GM21737 (cell line): ENCODE results near the gene LRRC58.
A peak's percentile ranks its signal among the peaks of the same experiment; 100 is the strongest.
"Not testable (repeated sequence)": the region's sequence is repeated elsewhere in the genome, so short reads cannot be mapped to it uniquely, and the experiment has no call there.

Experiments used
- ATAC-seq: cut with Tn5 transposase; IDR thresholded peaks from one replicate; pipeline ENCODE4 v1.9.1; 2021; ENCODE audit warnings: mild to moderate bottlenecking, moderate library complexity; ENCODE audit not compliant: unreplicated experiment

LRRC58 gene

DNA sequence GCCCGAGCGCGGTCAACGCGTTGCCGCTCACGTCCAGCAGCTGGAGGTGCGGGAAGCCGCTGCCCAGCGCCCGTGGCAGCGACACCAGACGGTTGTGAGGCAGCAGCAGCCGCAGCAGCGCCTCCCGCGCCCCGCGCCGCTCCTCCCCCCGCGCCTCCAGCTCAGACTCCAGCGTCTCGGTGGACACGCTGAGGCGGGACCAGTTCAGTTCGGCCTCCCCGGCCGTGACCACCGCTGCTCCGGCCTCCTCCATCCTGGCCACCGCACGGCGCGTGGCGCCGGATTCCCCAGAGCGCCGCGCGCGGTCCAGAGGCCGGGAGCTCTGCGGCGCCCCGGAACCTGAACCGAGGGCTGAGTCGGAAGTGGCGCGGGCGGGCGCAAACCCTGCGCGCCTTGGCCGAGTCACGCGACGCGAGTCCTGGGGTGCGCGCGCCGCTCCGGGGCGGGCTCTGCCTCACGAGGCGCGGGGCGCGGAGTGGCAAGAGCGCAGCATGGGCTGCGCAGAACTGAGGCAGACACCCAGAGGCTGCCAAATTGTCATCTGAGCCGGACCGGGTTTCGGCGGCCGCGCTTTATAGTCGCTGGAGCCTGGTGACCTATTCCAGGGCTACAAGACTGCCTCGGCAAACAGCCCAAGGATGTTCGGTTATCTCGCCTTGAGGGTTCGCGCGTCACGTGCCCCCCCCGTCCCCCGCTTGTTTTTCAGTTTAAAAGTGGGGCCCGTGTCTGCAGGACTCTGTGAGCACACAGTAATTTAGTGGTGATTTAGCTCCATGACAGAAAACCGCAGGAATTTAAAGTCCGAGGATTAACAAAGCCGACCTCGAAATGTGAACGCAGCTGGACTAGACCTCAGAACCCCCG, at the start of gene LRRC58:
Gene LRRC58 (minus strand): TSS at position 364 of the 864 bp plus-strand sequence. CDS start 111 bp downstream, at position 253.
- ATAC-seq: peak; percentile 89

DNA sequence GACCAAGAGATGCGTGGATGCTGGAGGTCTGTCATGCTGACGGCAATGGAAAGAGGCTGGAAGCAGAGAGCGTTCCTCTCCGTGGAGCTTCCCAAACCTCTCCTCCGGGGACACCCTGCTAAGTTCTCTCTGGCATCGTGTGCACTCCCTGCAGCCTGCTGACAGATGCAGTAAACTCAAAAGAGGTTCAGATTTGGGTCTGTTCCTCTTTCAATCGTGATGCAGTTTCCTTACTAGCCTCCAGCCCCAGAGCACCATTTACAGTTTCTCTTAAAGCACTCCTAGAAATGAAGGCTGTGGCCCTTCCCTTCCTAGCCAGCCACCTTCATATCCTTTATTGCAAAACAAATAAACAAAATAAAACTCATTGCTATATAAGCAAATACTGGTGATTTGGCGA, 47.3 kb upstream of the LRRC58 start:
- ATAC-seq: no peak

DNA sequence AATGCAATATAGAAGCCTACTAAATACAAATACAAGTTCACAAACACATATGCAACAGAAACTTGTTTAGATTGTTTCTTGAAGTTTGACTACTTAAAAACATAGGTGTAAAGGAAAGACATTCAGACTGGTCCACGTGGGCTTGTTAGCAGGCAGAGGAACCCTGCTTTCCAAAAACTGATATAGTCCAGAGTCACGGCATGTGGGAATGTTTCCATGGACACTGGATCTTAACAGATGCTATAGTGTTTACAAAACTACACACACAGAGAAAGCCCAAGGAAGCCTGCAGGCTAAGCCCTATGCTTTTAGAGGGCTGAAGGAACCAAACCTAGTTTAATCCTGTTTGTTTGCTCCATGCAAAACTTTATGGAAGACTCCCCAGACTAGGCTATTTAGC, 45.2 kb upstream of the LRRC58 start:
- no peak for ATAC-seq

DNA sequence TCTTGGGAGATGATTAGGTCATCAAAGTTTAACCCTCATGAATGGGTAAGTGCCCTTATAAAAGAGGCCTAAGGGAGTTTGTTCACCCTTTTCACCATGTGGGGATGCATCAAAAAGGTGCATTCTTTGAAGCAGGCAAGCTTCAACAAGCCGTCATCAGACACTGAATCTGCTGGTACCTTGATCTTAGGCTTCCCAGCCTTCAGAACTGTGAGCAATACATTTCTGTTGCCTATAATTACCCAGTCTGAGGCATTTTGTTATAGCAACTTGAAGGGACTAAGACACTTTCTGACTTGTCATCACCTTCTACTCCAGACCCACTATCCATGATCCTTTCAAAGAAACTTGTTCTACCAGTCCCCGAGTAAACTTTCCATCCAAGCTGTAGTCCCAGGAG, 44.6 kb upstream of the LRRC58 start:
- ATAC-seq: no peak

DNA sequence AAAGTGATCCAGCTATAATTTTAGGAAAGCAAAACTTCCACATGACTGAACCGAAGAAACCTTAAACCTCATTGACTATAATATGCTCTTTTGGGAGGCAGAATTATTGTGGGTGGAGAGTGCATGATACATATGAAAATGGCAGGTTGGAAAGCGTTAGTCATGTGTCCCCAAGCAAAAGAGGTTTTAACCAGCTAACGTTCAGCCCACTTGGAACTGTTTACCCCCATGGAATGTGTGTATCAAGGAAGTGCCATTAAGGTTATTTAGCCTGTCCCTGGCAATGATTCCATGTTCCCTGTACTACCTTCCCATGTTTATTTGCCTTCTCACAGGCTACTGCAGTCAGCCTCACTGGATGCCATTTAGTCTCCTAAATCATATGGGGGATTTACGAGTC, 44.1 kb upstream of the LRRC58 start:
- ATAC-seq: no peak

DNA sequence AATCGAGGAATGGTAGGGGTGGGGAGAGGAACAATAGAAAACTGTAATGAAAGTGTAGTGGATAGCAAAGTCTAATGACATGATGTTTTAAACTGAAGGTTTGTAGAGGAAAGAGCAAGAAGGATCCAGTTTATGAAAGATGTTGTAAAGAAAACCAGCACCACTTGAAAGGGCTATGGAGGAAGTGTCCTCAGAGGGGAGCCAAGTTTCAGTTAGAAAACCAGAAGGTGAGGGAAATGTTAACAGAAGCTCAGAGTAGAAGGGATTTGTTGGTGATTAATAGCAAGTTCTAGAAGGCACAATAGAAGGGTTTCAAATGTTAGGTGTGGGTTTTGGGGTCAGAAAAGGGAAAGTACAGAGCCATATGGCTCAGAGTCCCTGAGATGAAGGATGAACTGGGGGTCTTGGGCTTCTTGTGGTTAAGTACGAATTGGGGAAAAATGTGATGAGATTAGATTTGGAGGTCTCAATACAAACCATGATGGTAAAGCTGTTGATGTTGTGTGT, 33.8 kb upstream of the LRRC58 start:
- ATAC-seq: no peak

DNA sequence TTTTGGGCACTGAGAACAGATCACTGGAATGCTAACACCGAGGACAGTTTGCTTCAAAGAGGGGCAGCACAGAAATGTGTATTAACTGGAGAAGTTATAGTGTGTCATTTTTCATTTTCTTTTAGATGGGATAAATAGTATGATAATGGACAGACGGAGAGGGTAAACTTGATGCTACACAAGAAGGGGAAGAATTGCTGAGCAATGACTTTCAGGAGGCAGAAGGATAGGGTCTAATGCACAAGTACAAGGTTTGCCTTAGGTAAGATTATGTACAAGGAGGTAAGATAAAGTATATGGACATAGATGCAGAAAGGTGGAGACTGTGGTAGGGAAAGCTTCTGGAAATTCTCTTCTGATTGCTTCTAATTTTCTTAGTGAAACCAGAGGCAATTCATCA, 32.3 kb upstream of the LRRC58 start:
- no peak for ATAC-seq

DNA sequence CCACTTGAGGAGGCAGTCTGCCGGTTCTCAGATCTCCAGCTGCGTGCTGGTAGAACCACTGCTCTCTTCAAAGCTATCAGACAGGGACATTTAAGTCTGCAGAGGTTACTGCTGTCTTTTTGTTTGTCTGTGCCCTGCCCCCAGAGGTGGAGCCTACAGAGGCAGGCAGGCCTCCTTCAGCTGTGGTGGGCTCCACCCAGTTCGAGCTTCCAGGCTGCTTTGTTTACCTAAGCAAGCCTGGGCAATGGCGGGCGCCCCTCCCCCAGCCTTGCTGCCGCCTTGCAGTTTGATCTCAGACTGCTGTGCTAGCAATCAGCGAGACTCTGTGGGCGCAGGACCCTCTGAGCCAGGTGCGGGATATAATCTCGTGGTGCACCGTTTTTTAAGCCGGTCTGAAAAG, 28.8 kb upstream of the LRRC58 start:
- ATAC-seq: not testable (repeated sequence)

DNA sequence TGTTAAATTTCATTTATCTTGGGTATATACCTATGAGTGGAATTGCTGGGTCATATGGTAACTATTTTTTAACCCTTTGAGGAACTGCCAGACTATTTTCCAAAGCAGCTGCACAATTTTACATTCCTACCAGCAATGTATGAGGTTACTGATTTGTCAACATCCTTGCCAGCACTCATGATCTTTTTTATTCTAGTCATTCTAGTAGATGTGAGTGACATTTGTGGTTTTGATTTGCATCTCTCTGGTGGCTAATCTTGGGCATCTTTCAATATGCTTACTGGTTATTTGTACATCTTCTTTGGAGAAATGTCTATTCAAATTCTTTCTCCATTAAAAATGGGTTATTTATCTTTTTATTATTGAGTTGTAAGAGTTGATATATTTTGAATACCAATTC, 21.3 kb upstream of the LRRC58 start:
- no peak for ATAC-seq

DNA sequence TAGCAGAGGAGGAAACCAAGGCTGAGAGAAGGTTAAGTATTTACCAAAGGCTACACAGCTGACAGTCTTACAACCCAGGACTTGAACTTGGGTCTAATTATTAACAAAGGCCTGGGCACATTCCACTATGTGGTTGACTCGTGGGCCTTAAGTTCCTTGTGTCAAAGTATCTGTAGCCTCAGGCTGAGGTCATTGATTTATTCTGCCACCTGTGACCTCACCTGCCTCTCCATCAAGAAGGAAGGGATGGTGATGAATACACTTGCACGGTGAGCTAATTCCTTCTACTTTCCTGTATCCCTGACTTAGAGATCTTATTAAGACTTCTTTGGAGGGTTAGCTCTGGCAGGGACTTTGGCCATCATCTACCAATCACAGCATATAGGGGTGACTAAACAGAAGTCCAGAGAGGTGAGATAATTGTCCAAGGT, 19.9 kb upstream of the LRRC58 start:
- ATAC-seq: peak; percentile 92

DNA sequence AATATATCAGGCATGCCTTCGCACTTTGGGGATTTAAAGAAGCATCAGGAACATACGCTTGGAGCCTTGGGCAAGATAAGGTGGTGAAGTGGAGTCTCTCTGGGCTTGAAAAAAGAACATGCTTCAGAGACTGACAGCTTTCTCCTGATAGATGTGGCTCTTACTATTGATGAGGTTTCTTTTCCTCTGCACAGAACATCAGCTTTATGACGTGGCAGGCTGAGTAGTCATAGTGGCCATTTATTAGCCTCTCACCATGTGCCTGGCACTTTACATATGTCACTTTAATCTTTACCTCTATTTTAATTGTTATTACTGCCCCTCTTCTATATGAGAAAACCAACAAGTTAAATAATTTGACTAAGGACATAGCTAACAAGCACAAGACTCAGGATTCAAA, 19.0 kb upstream of the LRRC58 start:
- no peak for ATAC-seq

DNA sequence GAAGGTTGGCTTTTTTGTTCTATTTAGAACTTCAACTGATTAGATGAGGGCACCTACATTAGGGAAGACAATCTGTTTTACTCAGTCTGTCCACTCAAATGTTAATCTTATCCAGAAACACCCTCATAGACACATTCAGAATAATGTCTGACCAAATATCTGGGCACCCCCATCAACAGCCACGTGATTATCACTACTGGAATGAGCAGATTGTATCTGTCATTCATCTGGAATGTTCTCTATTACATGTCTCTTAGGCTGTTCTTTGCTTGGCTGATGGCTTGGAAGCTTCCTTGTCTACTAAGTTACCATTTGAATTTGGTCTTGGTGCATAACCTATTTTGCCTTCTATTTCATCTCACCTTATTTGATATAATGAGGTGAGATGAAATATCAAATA, 15.7 kb upstream of the LRRC58 start:
- no peak for ATAC-seq

DNA sequence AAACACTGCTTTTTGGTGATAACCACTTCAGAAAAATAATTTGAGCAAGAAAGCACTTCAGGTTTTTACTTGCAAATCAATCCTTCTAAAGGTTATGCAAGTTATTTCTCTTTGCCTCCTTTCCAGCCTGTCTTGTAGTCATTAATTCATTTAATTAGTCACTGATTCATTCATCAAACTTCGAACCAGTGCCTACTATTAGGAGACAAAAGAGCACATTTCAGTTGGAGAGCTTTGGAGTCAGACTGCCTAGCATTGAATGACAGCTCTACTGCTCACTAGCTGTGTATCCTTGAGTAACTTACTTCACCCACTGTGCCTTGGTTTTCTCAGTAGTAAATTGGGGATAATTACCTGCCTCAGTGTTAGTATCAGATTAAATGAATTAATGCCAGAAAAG, 14.9 kb upstream of the LRRC58 start:
- ATAC-seq: no peak

DNA sequence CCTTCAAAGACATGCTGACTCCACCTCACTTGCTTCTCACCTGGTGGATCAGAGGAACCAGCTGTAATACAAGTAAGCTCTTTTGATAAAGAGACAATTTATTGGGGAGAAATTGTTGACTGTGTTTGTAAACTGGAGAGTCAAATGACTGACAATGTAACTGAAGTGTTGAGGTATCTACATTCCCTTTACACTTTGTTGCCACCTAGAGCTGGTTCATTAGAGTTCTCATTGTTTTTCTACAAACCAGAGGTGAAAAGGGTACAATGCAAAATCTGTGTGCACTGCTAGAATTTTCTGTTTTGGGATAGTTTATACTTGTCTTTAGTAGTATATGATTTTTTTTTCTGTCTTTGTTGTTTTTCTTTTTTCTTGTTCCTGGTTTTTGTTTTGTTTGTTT, 8.7 kb upstream of the LRRC58 start:
- no peak for ATAC-seq

DNA sequence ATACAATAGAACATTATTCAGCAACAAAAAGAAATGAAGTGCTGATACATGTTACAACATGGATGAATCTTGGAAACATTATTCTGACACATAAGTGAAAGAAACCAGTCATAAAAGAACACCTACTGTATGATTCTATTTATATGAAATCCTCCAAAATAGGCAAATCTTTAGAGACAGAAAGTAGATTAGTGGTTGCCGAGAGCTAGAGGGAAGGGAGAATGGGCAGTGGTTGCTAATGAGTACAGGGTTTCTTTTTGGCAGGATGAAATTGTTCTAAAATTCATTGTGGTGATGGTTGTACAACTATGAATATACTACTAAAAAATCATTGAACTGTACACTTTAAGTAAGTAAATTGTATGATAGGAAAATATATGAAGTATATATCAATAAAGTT, 6.3 kb upstream of the LRRC58 start:
- no peak for ATAC-seq

DNA sequence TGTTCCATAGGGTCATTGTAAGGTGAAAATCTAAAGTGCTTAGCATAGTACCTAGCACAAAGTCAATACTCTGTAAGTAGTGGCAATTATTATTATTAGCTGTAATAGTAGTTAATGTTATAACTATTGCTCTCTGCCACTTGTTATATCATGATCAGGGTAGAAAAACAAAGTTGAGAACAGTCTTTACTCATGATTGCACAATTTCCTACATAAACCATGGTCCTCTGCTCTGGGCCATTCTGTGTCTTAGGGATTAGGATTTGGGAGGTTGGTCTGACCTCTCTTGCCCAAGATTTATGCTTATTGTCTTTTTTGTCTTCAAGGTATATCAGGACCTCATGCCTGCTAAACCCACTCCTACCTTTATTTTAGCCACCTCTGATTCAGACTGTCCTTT, 4.3 kb upstream of the LRRC58 start:
- no peak for ATAC-seq

DNA sequence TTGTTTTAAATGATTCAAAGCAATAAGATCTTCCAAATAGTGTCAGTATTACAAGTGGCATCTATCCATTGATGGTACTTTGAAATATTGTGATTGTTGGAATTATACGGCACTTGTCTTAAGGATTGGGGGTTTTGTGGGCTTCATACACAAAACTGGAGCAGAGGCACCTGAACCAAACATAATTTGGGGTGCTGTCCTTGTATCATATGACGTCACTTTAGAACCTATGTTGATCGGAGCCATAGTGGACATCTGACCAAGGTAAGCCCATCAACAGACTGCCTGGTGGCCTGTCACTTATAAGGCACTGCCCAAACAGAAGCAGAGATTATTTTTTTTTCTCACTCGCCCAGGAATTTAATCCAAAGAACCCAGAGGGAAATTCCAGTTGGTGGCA, 2.9 kb upstream of the LRRC58 start:
- no peak for ATAC-seq

DNA sequence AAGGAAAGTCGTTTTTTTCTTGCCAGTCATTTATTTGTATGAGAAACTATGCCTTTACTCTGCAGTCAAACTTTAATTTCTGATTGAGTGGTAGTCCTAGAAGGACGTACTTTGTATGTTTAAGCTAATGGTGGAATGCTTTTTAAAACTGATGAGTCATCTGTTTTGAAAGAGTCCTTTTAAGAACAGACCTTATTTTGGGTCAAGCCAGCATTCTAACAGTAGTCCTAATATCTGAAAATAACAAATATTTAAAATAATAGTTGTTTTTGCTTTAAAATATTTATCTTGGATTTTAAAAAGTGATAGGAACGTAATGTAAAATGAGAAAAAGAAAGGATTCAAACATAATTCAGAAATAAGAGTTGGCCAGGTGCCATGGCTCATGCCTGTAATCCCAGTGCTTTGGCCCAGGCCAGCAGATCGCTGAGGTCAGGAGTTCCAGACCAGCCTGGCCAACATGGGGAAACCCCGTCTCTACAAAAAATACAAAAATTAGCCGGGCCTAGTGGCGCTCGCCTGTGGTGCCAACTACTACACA, 1.3 kb upstream of the LRRC58 start:
- no peak for ATAC-seq

DNA sequence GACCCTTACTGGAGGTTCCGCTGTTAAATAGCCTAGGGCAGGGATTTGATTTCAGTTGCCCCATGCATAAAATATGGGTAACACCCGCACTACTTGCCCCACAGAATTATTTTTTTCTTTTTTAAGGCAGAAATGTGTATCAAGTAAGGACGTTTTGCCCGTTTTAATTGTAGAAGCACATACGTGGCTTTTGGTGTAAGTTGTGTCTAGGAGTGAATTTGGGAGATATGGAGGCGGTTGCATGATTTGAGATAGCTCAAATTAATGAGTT, 636 bp upstream of the LRRC58 start:
- no peak for ATAC-seq

DNA sequence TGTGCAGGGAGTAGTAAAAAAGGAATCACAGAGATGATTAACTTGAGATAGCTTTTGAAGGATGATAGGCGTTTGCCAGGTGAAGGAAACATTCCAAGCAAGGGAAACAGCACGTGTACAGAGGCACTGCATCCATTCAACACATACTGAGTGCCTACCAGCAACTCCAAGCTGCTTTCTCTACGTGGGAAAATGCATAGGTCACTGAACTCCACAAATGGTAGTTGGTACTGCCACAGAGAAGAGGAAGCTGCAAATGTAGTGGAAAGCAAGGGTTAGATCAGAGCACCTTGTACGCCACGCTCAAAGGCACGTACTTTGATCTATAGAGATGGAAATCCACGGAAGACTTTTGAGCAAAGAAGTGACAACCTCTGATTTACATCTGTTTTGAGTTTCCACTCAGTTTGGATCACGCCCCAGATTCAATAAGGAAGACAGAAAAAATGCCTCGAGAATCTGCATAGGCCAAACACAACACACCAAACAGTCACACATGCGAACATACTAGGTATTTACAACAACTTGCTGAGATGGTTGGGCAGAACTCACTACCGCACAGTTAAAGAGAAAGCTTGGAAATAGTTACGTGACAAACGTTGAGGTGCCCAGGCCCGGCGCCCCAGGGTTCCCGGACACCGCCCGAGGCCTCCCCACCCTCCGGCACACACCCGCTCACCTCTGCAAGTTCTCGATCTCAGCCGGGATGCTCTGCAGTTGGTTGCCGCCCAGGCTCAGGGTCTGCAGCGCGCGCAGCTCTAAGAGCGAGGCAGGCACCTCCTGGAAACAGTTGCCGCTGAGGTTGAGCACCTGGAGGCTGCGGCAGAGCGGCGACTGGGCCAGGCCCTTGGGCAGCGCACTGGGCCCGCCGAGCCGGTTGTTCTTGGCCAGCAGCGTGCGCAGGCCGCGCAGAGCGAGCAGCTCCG, 826 bp downstream of the LRRC58 start:
- ATAC-seq: peak; percentile 38

DNA sequence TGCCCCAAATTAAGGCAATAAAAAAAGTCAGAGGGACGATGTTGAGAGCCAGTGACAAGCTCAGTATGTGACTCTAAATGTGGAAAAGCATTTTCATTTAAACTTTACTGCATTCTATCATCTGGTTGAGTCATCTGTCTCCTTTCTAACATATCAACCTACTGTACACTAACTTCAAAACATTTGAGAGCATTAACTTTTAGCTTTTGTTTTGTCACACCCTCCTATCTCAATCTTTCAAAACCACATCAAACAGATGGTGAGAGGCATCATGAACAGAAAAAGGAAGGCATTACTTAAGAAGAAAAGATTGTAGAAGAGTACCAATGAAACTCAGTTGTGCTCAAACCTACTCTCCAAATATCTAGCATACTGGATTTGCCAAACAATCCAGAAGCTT, 4.8 kb downstream of the LRRC58 start:
- no peak for ATAC-seq
